Measurements from ENCODE around the gene STPG4. TPM values are rescaled to one million over a fixed set of nuclear protein-coding genes. Genes with fewer than 3 reads are reported as not detected.

Gene STPG4
- total and polyA plus RNA-seq, 7 donors: 0.03 TPM; not detected in 6

GRCh38 chr2:47198985-47199451, 43.9 kb upstream of the STPG4 start:
- Histone ChIP-seq H3K36me3 (ENCODE audit: insufficient read depth in 1 of 2, low read depth in 1 of 2) (no peaks in the 10 kb centered on the region), H3K27ac (no peak overlapping the region), H3K9me3 (no peaks in the 10 kb centered on the region), H3K27me3 (ENCODE audit: insufficient read depth in 3 of 3, low read length in 2 of 3) (no peaks in the 10 kb centered on the region), H3K4me1 (peaks cover 6% of the 10 kb centered on the region), H3K4me3 (no peak overlapping the region)
- 88 to 92% (median 90%) methylated on average over 3 of the region's 3 CpGs for WGBS, 3 donors
- intact Hi-C loops (cut with DNase I): no loop called here
- no peak for ATAC-seq
- no peak for DNase-seq
- no peak for TF ChIP-seq CTCF (IDR thresholded peaks at IDR 0.05)

DNA sequence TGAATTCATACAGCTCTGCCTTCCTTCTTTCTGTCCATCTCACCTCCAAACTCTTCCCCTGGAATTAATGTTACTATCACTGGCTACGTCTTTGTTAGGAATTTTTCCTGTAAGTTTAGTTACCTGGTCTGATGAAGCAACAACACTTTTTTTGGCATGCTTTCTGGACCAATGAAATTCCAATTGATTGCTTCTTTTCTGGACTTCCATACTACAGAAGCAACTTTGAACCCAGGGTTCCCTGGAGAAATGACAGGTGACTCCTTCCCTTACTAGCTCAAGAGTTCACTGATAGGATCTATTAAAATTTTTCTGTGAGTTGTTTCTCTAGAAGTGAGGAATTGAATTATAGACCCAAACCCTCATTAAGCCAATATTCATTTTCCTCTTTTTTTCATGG, 41.4 kb upstream of the STPG4 start:
- no peak for DNase-seq

DNA sequence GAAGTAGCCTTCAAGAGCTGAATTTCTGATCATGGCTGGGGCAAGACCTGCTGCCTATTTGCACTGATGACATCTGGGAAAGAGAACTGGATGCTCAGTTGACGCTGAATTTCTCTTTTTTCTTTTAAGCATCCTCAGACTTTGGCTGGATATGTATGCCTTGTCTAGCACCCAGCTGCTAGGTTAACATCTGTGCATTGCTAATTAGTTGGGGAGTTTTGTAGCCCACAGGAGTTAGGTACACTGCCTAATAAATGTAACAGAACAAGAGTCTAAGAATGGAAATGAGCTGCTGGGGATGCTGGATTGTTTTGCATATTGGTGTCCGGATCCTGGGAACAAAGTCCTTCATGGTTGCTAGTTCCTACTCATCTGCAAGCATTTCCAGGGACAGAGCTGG, 40.9 kb upstream of the STPG4 start:
- no peaks in the 10 kb centered on the region for H3K27me3 ChIP-seq (ENCODE audit: insufficient read depth in 3 of 3, low read length in 2 of 3)
- no peaks in the 10 kb centered on the region for H3K36me3 ChIP-seq (ENCODE audit: insufficient read depth in 1 of 2, low read depth in 1 of 2)
- TF ChIP-seq CTCF (IDR thresholded peaks at IDR 0.05): no peak
- no peak for ATAC-seq
- H3K27ac ChIP-seq: no peak overlapping the region
- no peak overlapping the region for H3K4me3 ChIP-seq
- peaks cover 32% of the 10 kb centered on the region for H3K4me1 ChIP-seq
- WGBS, 3 donors: 53 to 72% (median 64%) methylated on average over 2 of the region's 2 CpGs
- no peaks in the 10 kb centered on the region for H3K9me3 ChIP-seq
- intact Hi-C loops (cut with DNase I): no loop called here
- DNase-seq: no peak

More for the DNA sequence above, 41.4 kb upstream of the STPG4 start:
- Histone ChIP-seq H3K36me3 (ENCODE audit: insufficient read depth in 1 of 2, low read depth in 1 of 2) (no peaks in the 10 kb centered on the region), H3K4me1 (peaks cover 27% of the 10 kb centered on the region), H3K27ac (no peak overlapping the region), H3K27me3 (ENCODE audit: insufficient read depth in 3 of 3, low read length in 2 of 3) (no peaks in the 10 kb centered on the region), H3K9me3 (no peaks in the 10 kb centered on the region), H3K4me3 (no peak overlapping the region)
- WGBS, 3 donors: 97 to 100% (median 98%) methylated on average over 1 of the region's 1 CpG
- no peak for ATAC-seq
- intact Hi-C loops (cut with DNase I): no loop called here
- no peak for TF ChIP-seq CTCF (IDR thresholded peaks at IDR 0.05)

DNA sequence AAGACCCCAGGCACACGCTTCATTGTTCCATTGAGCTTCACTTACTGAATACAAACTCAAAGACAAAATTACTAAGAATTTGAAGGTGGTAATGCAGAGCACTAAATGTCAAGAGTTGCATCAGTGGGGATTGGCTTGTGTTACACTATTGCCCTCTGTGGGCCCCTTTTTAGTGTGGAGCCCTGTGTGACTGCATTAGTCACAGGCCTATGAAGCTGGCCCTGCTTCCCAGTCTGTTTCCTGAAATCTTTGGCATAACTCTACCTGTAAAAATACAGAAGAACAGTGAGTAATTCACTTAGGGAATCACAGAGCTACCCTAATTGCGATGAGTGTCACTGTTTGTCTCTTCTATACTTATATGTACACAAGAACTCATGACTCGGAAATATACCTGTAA, 40.0 kb upstream of the STPG4 start:
- Histone ChIP-seq H3K4me3 (no peak overlapping the region), H3K9me3 (no peaks in the 10 kb centered on the region), H3K36me3 (ENCODE audit: insufficient read depth in 1 of 2, low read depth in 1 of 2) (no peaks in the 10 kb centered on the region), H3K27ac (no peak overlapping the region), H3K27me3 (ENCODE audit: insufficient read depth in 3 of 3, low read length in 2 of 3) (no peaks in the 10 kb centered on the region), H3K4me1 (peaks cover 34% of the 10 kb centered on the region)
- no peak for TF ChIP-seq CTCF (IDR thresholded peaks at IDR 0.05)
- 90 to 97% (median 97%) methylated on average over 3 of the region's 3 CpGs for WGBS, 3 donors
- DNase-seq (no peak), ATAC-seq (peak in 3 of 4 donors; percentile 44 to 66 (median 56))
- intact Hi-C loops (cut with DNase I): no loop called here

DNA sequence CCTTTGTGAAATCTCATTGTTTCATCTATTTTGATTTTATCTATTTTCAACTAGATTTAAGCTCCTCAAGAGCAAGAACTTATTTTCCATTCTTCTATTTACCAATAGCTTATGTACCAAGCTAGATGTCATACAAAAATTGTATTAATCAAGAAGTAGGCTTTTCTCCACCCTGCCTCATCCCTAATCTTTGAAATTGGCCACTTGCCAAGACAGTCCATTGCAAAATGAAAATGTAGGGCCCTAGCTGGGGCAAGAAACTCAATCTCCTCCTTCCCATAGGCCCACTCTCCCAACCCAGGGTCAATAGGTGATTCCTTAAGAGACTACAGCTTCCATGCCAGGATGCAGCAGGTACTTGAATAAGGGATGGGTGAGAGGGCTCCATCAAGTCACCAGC, 39.3 kb upstream of the STPG4 start:
- intact Hi-C loops (cut with DNase I): no loop called here

More for the DNA sequence above, 39.3 kb upstream of the STPG4 start:
- Histone ChIP-seq H3K4me3 (no peak overlapping the region), H3K27me3 (ENCODE audit: insufficient read depth in 3 of 3, low read length in 2 of 3) (no peaks in the 10 kb centered on the region), H3K9me3 (no peaks in the 10 kb centered on the region), H3K27ac (no peak overlapping the region), H3K4me1 (peaks cover 34% of the 10 kb centered on the region), H3K36me3 (ENCODE audit: insufficient read depth in 1 of 2, low read depth in 1 of 2) (no peaks in the 10 kb centered on the region)
- no peak for TF ChIP-seq CTCF (IDR thresholded peaks at IDR 0.05)
- ATAC-seq (peak in 1 of 4 donors; percentile 6), DNase-seq (no peak)

Measured in psoas muscle (tissue), 8 donors.